ENCODE measurements around the gene TSLP.
A peak's percentile ranks its signal among the peaks of the same experiment; 100 is the strongest.

Gene TSLP

DNA sequence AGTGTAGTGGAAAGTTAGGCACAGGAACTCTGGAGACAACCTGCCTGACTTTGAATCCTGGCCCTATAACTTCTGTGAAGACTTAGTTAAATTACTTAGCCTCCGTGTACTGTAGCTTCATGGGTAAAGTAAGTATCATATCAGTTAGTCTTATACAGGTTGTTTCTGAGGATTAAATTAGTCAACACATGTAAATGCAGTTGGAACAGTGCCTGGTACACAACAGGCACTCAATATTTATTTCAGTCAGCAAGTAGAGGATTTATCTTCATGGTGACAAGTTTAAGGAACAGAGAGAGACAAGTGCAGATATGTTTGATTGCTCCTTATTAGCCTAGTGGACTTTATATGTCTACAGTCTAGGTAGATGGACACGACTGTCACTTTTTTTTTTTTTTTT is 2.7 kb downstream of the TSLP start:
- TF ChIP-seq ZNF274 (IDR thresholded peaks at IDR 0.05; ENCODE audit: low read depth, low read length) = no peak
- no peak overlapping the region for H3K4me3 ChIP-seq (ENCODE audit: low read length)

DNA sequence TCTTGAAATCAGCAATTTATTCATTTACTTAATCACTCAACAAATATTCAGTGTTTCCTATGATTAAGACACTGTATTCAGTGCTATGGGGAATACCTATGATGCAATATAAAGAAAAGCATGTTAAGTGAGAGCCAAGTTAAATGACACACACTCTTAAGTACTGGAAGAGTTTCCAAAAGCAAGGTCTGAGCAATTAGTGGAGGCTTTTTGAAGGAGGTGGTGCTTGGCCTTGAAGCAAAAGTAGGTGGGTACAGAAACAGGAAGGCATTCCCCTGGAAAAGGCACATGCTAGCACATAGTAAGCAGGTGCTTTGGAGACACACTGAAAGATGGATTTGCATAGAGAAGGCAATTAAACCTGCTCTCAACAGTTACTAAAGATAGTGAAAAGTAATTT is 4.0 kb downstream of the TSLP start:
- H3K4me3 ChIP-seq (ENCODE audit: low read length) = no peak overlapping the region
- no peak for TF ChIP-seq ZNF274 (IDR thresholded peaks at IDR 0.05; ENCODE audit: low read depth, low read length)

DNA sequence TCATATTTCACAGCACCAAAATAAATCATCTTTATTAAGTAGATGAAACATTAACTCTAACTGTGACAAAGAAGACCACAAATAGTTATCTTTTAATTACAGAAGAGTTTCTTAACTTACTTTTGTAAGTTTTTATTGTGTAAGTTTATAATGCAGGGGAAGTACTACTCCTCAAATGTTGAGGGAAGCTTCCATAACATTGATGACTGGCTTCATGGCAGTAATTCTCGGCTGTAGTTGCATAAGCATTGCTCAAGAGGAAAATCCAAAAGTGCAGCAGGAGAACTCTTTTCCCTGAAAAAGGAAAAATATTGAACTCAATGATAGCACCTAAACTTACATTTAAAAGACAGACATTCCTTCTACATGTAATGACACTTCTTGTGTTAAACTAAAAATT is 4.6 kb downstream of the TSLP start:
- TF ChIP-seq ZNF274 (IDR thresholded peaks at IDR 0.05; ENCODE audit: low read depth, low read length) = no peak
- no peak overlapping the region for H3K4me3 ChIP-seq (ENCODE audit: low read length)

DNA sequence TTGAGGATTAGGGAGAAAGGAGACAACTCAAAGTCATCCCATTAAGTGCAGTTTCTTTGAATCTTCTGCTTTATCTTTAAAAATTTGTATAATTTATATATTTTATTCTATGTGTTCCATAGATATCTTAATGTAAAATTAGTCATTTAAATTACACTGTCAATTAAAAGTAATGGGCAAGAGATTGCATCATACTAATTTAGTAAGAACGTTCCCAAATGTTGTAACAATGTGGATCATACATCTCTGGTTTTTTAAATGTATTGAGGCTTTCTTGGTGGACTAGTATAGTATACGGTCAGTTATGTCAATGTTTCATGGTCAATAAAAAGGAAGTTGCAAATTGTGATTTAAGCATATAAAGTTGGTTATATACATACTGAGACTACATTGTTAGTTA is 6.2 kb downstream of the TSLP start:
- H3K4me3 ChIP-seq (ENCODE audit: low read length) = no peak overlapping the region

DNA sequence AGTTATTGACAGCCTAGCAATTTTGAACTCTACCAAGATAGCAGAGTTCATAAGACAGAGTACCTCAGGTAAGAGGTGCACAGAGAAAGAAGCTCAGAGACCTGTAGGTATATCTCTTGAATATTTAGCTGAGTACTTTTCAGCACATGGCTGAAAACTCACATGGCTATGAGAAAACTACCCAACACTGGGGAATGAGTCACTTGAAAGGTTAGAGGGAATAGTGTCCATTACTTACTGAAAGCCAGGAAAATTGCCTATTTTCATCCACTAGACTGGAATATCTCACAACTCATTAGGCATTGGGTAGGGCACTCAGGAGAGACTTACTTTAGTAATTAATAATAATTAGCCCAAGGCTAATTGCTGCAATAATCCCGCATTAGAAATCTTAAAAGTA is 8.3 kb downstream of the TSLP start:
- H3K4me3 ChIP-seq (ENCODE audit: low read length) = no peak overlapping the region
- TF ChIP-seq ZNF274 (IDR thresholded peaks at IDR 0.05; ENCODE audit: low read depth, low read length) = no peak

More for the DNA sequence above, 6.2 kb downstream of the TSLP start:
- TF ChIP-seq ZNF274 (IDR thresholded peaks at IDR 0.05; ENCODE audit: low read depth, low read length) = no peak

DNA sequence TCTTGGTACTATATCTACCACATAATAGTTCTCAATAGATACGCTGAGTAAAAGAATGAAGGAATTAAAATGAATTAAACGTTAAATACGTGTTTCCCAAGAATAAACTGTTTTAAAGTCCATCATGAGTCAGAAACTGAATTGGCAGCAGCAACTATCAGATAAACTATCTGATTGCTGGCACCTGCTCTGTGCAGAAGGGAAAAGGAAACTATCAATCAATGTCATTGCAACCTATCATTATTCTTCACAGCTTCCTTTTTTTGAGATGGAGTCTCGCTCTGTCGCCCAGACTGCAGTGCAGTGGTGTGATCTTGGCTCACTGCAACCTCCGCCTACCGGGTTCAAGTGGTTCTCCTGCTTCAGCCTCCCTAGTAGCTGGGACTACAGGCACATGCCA is 11.8 kb downstream of the TSLP start:
- no peak for TF ChIP-seq ZNF274 (IDR thresholded peaks at IDR 0.05; ENCODE audit: low read depth, low read length)
- no peak overlapping the region for H3K4me3 ChIP-seq (ENCODE audit: low read length)

DNA sequence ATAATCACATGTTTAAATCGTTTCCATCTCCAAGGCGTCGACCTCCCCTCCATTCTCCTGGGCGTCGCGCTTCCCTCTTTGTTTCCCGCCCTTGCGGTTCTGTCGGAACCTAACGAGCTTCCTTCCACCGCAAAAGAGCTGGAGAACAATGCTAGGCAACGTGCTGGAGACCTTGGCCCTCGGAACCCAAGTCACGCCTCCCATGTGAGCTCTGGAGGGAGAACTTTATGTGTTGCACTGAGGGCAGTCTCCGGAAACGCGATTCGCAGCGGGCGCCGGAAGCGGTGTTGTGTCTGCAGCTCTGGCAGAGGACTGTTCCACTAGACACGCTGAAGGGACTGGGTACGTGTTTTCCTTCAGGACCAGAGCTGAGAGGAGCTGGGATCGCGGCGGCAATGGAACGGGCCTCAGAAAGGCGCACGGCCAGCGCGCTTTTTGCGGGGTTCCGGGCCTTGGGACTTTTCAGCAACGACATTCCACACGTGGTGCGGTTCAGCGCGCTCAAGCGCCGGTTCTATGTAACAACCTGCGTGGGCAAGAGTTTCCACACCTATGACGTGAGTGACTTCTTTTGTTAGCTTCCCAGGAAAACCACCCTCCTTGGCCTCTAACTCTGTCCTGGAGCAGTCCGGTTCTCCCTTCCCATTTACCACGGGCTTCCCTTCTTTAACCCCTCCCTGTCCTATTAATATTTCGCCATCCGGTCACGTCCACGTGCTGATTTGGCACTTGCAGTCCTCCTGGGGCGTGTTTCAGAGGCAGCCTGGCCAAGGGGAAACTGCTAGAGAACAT is 20.7 kb downstream of the TSLP start, which contains the start of gene WDR36:
Gene WDR36, plus strand, starts transcription at position 287 of the 792 bp plus-strand sequence. Its CDS starts 109 bp downstream, at position 396.
- peak within 1 kb of the TSS; percentile 85 for H3K4me3 ChIP-seq (ENCODE audit: low read length)
- no peak for TF ChIP-seq ZNF274 (IDR thresholded peaks at IDR 0.05; ENCODE audit: low read depth, low read length)

DNA sequence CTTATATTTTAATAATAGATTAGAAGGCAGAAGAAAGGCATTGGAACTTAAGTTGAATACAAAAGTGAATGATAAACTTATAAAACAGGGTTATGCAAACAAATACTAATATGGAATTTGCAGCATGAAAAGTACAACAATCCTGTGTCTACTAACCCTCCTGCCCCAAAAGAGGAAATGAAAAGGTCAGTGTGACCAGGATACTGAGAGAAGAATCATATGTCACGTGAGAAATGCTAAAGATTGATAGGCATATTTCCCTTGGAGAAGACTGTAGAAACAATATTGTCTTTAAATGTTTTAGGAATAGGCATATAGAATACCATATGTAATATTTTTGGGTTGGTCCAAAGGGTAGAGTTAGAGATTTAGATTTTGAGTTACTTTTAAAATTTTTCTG is 24.5 kb downstream of the TSLP start:
- no peak overlapping the region for H3K4me3 ChIP-seq (ENCODE audit: low read length)
- TF ChIP-seq ZNF274 (IDR thresholded peaks at IDR 0.05; ENCODE audit: low read depth, low read length) = no peak

DNA sequence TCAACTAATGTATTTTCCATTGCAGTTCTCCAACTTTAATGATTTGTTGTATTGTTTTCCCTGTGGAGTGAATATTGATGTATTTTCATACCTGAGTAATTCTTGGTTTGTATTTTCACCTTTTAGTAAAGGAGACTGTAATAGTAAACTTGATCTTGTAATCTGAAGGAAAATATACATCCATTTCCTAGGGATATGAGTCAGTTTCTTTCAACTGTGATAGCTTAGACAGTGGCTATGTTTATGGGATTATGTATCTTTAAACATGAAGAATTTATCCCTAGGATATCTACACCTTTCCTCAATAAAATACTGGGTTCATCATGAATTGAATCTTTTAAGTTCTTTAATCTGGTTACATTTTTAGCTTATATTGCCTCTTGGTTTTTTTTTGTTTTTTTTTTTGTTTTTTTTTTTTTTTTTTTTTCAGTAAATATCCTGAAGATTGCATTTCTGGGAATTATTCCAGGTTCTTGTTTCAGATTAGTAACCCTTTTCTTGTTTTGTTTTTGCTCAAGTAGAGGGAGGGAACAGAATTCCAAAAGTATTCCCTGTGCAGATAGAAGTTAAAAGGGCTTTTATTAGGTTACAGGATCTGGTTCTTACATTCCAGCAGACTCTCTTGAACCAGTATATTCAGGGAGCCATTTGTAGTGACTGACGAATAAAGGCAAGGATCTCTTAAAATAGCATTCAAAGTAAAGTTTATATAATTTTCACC is 27.7 kb downstream of the TSLP start:
- H3K4me3 ChIP-seq (ENCODE audit: low read length) = no peak overlapping the region
- TF ChIP-seq ZNF274 (IDR thresholded peaks at IDR 0.05; ENCODE audit: low read depth, low read length) = no peak

DNA sequence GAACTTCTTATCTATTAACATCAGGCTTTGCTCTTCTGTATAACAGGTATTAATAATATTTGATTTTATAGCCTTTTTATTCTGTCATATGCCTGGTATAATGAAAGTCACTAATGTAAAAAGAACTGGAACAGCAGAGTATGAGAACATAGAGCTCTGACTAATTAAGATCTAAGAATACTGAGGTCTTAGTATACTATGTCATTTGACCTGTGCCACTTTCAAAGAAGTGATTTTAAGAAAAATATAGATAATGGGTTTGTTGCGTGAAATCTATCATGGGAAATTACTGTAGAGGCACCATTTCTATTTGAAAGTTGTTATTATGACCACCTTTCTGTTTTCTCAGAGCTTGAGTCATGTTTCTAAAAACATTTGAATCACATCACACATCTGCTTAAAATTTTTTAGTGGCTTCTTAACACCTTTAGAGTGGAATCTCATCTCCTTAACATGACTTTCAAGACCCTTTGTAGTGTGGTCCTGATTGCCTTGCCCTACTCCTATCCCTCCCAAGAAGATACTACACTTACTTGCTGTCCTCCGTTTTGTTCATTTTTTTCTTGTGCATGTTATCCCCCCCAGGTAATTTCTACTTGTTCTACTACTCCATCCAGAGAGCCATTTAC is 34.9 kb downstream of the TSLP start:
- H3K4me3 ChIP-seq (ENCODE audit: low read length) = no peak overlapping the region
- TF ChIP-seq ZNF274 (IDR thresholded peaks at IDR 0.05; ENCODE audit: low read depth, low read length) = no peak

DNA sequence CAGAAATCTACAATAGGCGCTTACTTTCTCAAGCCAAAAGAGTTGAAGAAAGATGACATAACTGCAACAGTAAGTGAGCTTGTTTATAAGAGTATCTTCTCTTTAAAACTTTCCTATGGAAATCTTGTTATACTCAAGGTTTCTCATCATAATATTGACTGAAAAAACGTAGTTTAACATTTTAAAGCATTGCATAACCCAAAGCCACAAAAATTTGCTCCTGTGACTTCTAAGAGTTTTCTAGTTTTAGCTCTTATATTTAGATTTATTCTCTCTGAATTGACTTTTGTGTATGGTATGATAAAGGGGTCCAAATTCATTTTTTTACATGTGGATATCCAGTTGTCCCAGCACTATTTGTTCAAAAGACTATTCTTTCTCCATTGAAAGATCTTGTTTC is 35.9 kb downstream of the TSLP start:
- no peak for TF ChIP-seq ZNF274 (IDR thresholded peaks at IDR 0.05; ENCODE audit: low read depth, low read length)
- no peak overlapping the region for H3K4me3 ChIP-seq (ENCODE audit: low read length)

DNA sequence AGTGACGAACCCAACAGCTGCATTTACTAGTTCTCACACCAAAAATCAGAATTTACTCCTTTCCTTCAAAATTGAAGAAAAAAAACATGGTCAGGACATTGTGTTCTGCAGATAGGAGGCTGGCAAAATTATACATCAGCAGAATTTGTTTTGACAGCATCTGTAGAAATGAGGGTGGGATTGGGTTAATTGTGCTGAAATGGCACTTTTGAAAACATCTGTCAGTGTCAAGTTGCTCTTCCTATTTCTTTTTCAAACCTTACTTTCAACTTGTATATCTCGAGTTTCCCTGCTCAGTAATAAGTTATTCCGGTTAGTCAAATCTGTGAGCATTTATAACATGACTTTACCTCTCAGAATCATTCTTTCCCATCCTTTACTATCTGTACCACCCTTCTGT is 40.4 kb downstream of the TSLP start:
- H3K4me3 ChIP-seq (ENCODE audit: low read length) = no peak overlapping the region
- no peak for TF ChIP-seq ZNF274 (IDR thresholded peaks at IDR 0.05; ENCODE audit: low read depth, low read length)

DNA sequence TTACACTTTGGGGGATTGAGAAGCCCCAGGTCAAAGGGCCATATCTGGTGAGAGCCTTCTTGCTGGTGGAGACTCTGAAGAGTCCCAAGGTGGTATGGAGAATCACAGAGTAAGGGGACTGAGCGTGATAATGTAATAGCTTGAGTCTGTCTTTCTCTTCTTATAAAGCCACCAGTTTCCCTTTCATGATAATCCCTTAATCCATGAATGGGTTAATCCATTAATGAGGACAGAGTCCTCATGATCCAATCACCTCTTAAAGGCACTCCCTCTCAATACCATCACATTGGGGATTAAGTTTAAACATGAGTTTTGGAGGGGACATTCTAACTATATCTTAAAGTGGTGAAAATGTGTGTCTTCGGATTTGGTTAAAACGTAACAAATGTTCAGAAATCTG is 42.2 kb downstream of the TSLP start:
- no peak overlapping the region for H3K4me3 ChIP-seq (ENCODE audit: low read length)
- TF ChIP-seq ZNF274 (IDR thresholded peaks at IDR 0.05; ENCODE audit: low read depth, low read length) = no peak

DNA sequence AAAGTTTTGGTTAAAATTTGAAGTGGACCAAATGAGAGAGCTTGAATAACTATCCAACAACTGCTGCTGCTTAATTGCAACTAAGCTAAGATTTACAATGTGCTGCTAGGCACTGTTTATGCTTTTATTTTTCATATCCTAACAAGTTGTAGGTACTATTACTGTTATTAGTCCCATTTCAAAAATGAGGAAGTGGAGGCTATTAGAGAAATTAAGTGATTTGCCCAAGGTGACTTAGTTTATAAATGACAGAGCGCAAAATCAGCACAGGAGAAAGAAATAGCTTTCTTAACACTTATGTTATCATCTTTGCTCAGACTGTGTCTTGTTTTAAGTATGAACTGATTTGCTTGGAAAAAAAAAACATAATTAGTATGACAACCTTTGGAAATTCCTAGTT is 43.7 kb downstream of the TSLP start:
- no peak for TF ChIP-seq ZNF274 (IDR thresholded peaks at IDR 0.05; ENCODE audit: low read depth, low read length)
- H3K4me3 ChIP-seq (ENCODE audit: low read length) = no peak overlapping the region

DNA sequence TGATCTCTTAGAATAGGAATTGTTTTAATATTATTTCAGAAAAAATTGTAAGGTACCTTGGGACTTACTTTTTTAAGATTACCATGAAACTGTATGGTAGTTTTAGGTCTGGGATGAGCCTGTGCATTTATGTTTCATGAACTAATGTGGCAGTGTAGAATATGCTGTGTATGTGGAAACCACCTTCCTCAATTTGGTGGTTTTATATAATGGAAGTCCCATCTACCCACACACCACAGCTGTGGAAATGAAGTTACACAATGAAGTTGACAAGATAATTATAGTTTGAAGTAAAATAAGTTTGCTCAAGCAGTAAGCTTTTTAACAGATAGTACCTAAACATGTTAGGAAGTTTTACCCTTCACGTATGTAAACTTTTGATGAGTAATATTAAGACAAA is 45.0 kb downstream of the TSLP start:
- no peak for TF ChIP-seq ZNF274 (IDR thresholded peaks at IDR 0.05; ENCODE audit: low read depth, low read length)
- no peak overlapping the region for H3K4me3 ChIP-seq (ENCODE audit: low read length)
